ENCODE data around the gene ITGB3BP. TPM values are rescaled to one million over a fixed set of nuclear protein-coding genes. Genes with fewer than 3 reads are reported as not detected.

The ITGB3BP gene
- total RNA-seq, 1 experiment from 2014 or later = 23.6 TPM

DNA sequence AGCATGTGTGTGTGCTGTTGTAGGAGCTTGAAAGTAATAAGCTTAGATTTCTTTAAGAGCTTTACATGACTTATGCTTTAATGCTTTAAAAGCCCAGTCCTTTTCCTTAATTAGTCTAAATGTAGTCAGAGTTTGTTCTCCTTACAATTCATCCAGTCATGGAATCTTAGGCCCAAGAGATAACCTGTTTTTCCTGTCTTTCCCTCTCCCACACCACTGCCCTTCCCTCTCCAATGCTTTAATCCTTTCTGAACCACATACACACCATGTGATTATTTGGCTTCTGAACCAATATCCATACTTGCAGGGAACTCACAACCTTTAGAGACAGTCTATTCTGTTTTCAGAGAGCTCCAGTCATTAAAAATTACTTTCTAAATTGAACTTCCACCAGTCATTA is 118.0 kb downstream of the ITGB3BP start:
- peak in 1 of 2 experiments; percentile 5 for DNase-seq
- H3K36me3 Mint-ChIP-seq (ENCODE audit: insufficient read depth, unreplicated experiment) = peaks cover 6% of the 10 kb centered on the region
- ChIA-PET POLR2A (no interaction called here), CTCF (no interaction called here)
- H3K36me3 ChIP-seq (ENCODE audit: control insufficient read depth, insufficient read depth, low read length) = no peaks in the 10 kb centered on the region
- no peak overlapping the region for H3K4me3 Mint-ChIP-seq (ENCODE audit: unreplicated experiment)
- H3K27me3 ChIP-seq (replicated peaks; ENCODE audit: control insufficient read depth, insufficient read depth, low read length) = no peaks in the 10 kb centered on the region
- no peaks in the 10 kb centered on the region for H3K9me3 ChIP-seq
- no peaks in the 10 kb centered on the region for H3K27me3 Mint-ChIP-seq (ENCODE audit: insufficient read depth, unreplicated experiment)
- intact Hi-C loops (cut with micrococcal nuclease; ENCODE audit: unreplicated experiment) = no loop called here
- H3K4me3 ChIP-seq (ENCODE audit: low read depth, low read length) = no peak overlapping the region
- H3K27ac Mint-ChIP-seq (ENCODE audit: unreplicated experiment) = no peak overlapping the region
- H3K9me3 Mint-ChIP-seq (ENCODE audit: unreplicated experiment) = no peaks in the 10 kb centered on the region
- H3K4me1 Mint-ChIP-seq (ENCODE audit: low read depth, unreplicated experiment) = peaks cover 7% of the 10 kb centered on the region
- H3K4me1 ChIP-seq = 0 out of 2 replicates have a peak, but pooled peaks cover 5% of the 10 kb centered on the region
- BruUV-seq (replicated peaks) = no TSS peak
- TF ChIP-seq, protein P1, sequence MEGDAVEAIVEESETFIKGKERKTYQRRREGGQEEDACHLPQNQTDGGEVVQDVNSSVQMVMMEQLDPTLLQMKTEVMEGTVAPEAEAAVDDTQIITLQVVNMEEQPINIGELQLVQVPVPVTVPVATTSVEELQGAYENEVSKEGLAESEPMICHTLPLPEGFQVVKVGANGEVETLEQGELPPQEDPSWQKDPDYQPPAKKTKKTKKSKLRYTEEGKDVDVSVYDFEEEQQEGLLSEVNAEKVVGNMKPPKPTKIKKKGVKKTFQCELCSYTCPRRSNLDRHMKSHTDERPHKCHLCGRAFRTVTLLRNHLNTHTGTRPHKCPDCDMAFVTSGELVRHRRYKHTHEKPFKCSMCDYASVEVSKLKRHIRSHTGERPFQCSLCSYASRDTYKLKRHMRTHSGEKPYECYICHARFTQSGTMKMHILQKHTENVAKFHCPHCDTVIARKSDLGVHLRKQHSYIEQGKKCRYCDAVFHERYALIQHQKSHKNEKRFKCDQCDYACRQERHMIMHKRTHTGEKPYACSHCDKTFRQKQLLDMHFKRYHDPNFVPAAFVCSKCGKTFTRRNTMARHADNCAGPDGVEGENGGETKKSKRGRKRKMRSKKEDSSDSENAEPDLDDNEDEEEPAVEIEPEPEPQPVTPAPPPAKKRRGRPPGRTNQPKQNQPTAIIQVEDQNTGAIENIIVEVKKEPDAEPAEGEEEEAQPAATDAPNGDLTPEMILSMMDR (IDR thresholded peaks at IDR 0.05; ENCODE audit: insufficient read depth in 1 of 2, low read depth in 1 of 2, low read length in 1 of 2, severe bottlenecking in 1 of 2, unreplicated experiment in 1 of 2) = no peak

DNA sequence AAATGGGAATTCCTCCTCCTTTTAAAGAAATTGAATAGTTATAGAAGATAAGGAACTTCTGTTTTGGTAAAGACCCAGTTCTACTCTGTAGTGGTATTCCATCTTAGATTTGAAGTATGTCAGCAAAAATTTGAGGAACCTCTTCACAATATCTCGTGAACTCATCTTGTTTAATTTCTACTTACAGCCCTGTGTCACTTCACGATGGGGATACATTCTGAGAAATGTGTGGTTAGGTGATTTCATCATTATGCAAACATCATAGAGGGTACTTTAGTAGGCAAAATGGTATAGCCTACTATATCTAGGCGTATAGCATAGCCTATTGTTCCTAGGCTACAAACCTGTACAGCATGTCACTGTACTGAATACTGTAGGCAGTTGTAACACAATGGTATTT is 119.6 kb downstream of the ITGB3BP start:
- Histone ChIP-seq H3K27me3 (replicated peaks; ENCODE audit: control insufficient read depth, insufficient read depth, low read length) (no peaks in the 10 kb centered on the region), H3K36me3 (ENCODE audit: control insufficient read depth, insufficient read depth, low read length) (no peaks in the 10 kb centered on the region), H3K4me3 (ENCODE audit: low read depth, low read length) (no peak overlapping the region), H3K4me1 (0 out of 2 replicates have a peak, but pooled peaks cover 5% of the 10 kb centered on the region), H3K9me3 (no peaks in the 10 kb centered on the region)
- Mint-ChIP-seq H3K4me1 (ENCODE audit: low read depth, unreplicated experiment) (peaks cover 7% of the 10 kb centered on the region), H3K36me3 (ENCODE audit: insufficient read depth, unreplicated experiment) (peaks cover 6% of the 10 kb centered on the region), H3K4me3 (ENCODE audit: unreplicated experiment) (no peak overlapping the region), H3K27ac (ENCODE audit: unreplicated experiment) (no peak overlapping the region), H3K27me3 (ENCODE audit: insufficient read depth, unreplicated experiment) (no peaks in the 10 kb centered on the region), H3K9me3 (ENCODE audit: unreplicated experiment) (no peaks in the 10 kb centered on the region)
- ChIA-PET CTCF (no interaction called here), POLR2A (no interaction called here)
- BruUV-seq (replicated peaks) = no TSS peak
- intact Hi-C loops (cut with micrococcal nuclease; ENCODE audit: unreplicated experiment) = no loop called here
- TF ChIP-seq, protein P1 (IDR thresholded peaks at IDR 0.05; ENCODE audit: insufficient read depth in 1 of 2, low read depth in 1 of 2, low read length in 1 of 2, severe bottlenecking in 1 of 2, unreplicated experiment in 1 of 2) = no peak
- DNase-seq = no peak

DNA sequence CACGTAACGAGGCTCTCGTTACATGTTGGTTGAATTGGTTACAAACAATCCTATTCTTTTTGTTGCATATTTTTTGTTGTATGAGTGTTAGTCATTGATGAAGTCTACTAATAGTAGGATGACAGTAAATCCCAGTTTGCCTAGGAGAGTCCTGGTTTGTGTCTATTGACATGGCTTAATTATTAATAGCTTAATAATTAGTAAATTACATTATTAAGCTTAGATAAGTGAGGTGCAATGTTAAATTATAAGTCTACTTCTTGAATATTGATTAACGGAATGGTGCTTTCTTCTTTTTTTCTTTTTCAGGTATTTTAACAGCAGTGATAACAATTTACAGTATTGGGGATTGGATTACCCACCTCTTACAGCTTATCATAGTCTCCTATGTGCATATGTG is 121.1 kb downstream of the ITGB3BP start:
- H3K36me3 ChIP-seq (ENCODE audit: control insufficient read depth, insufficient read depth, low read length) = no peaks in the 10 kb centered on the region
- 0 out of 2 replicates have a peak, but pooled peaks cover 5% of the 10 kb centered on the region for H3K4me1 ChIP-seq
- TF ChIP-seq, protein P1 (IDR thresholded peaks at IDR 0.05; ENCODE audit: insufficient read depth in 1 of 2, low read depth in 1 of 2, low read length in 1 of 2, severe bottlenecking in 1 of 2, unreplicated experiment in 1 of 2) = no peak
- H3K27ac Mint-ChIP-seq (ENCODE audit: unreplicated experiment) = no peak overlapping the region
- no peak overlapping the region for H3K4me3 Mint-ChIP-seq (ENCODE audit: unreplicated experiment)
- BruUV-seq (replicated peaks) = no TSS peak
- ChIA-PET POLR2A (interaction anchor here (0.6 kb wide), 1 partner anchor 1283 kb away, joined by 3 read pairs; no protein-coding TSS in a partner anchor), CTCF (no interaction called here)
- intact Hi-C loops (cut with micrococcal nuclease; ENCODE audit: unreplicated experiment) = no loop called here
- no peaks in the 10 kb centered on the region for H3K9me3 ChIP-seq
- no peaks in the 10 kb centered on the region for H3K27me3 ChIP-seq (replicated peaks; ENCODE audit: control insufficient read depth, insufficient read depth, low read length)
- H3K9me3 Mint-ChIP-seq (ENCODE audit: unreplicated experiment) = no peaks in the 10 kb centered on the region
- no peak overlapping the region for H3K4me3 ChIP-seq (ENCODE audit: low read depth, low read length)
- no peak for DNase-seq
- H3K4me1 Mint-ChIP-seq (ENCODE audit: low read depth, unreplicated experiment) = peaks cover 7% of the 10 kb centered on the region
- H3K36me3 Mint-ChIP-seq (ENCODE audit: insufficient read depth, unreplicated experiment) = peaks cover 6% of the 10 kb centered on the region
- no peaks in the 10 kb centered on the region for H3K27me3 Mint-ChIP-seq (ENCODE audit: insufficient read depth, unreplicated experiment)

Other genes with a start within 250 kb of the ITGB3BP start
- gene FOXD3, start 200.7 kb downstream of the ITGB3BP start, total RNA-seq (2022) = not detected in 2 replicates
- gene ALG6, start 155.6 kb downstream of the ITGB3BP start, total RNA-seq (2022) = 9.2 and 9.4 TPM in 2 replicates
- gene EFCAB7, start 300 bp upstream of the ITGB3BP start, total RNA-seq (2022) = 2.1 and 3.2 TPM in 2 replicates
- 16.5 and 22.5 TPM in 2 replicates for gene PGM1, start 70.2 kb upstream of the ITGB3BP start, total RNA-seq (2022)